Measurements from ENCODE around the gene ZNF835.

Gene ZNF835

GRCh38 chr19:56617531-56617930 lies 54.0 kb downstream of the ZNF835 start:
- Histone ChIP-seq H3K56ac (ENCODE audit: low read length) (no peak overlapping the region), H3K79me2 (ENCODE audit: control insufficient read depth, insufficient read depth, low read length) (peaks cover 4% of the 10 kb centered on the region), H3K27me3 (ENCODE audit: insufficient read depth, low read length, poor library complexity) (no peaks in the 10 kb centered on the region), H2BK120ac (ENCODE audit: low read depth, low read length) (no peak overlapping the region), H3K23ac (ENCODE audit: low read length) (no peak overlapping the region), H3K9ac (ENCODE audit: low read length) (no peak overlapping the region), H3K4me2 (ENCODE audit: low read length) (no peak overlapping the region), H4K5ac (ENCODE audit: low read length) (no peak overlapping the region), H4K8ac (ENCODE audit: low read depth, low read length) (no peak overlapping the region), H3K4ac (ENCODE audit: low read depth, low read length) (no peak overlapping the region), H3K27ac (ENCODE audit: low read depth, low read length) (no peak overlapping the region), H3K4me1 (ENCODE audit: control insufficient read depth, low read depth, low read length) (no peaks in the 10 kb centered on the region), H3K36me3 (ENCODE audit: control insufficient read depth, insufficient read depth, low read length) (no peaks in the 10 kb centered on the region), H2BK5ac (ENCODE audit: low read length) (no peak overlapping the region), H2BK15ac (replicated peaks; ENCODE audit: low read depth) (no peak overlapping the region), H3K4me3 (ENCODE audit: low read length) (no peak overlapping the region), H3K18ac (ENCODE audit: low read length) (no peak overlapping the region), H2AK5ac (ENCODE audit: low read length) (no peak overlapping the region), H3K79me1 (ENCODE audit: low read length) (peaks cover 9% of the 10 kb centered on the region)
- no peak for DNase-seq
- WGBS (ENCODE audit: extremely low coverage, insufficient coverage, low lambda C conversion rate) = no CpG with 5 or more reads among the region's 8 CpGs

- H3K23ac ChIP-seq (ENCODE audit: low read length) = no peak overlapping the region
- no peaks in the 10 kb centered on the region for H3K36me3 ChIP-seq (ENCODE audit: control insufficient read depth, insufficient read depth, low read length)
- H3K27ac ChIP-seq (ENCODE audit: low read depth, low read length) = no peak overlapping the region
- H2AK5ac ChIP-seq (ENCODE audit: low read length) = no peak overlapping the region
- no peak overlapping the region for H2BK120ac ChIP-seq (ENCODE audit: low read depth, low read length)
- H3K4me1 ChIP-seq (ENCODE audit: control insufficient read depth, low read depth, low read length) = no peaks in the 10 kb centered on the region
- H3K18ac ChIP-seq (ENCODE audit: low read length) = no peak overlapping the region
- H2BK5ac ChIP-seq (ENCODE audit: low read length) = no peak overlapping the region
- H3K27me3 ChIP-seq (ENCODE audit: insufficient read depth, low read length, poor library complexity) = no peaks in the 10 kb centered on the region
- H3K4me2 ChIP-seq (ENCODE audit: low read length) = no peak overlapping the region
- H3K4me3 ChIP-seq (ENCODE audit: low read length) = no peak overlapping the region
- H2BK15ac ChIP-seq (replicated peaks; ENCODE audit: low read depth) = no peak overlapping the region
- no CpG with 5 or more reads among the region's 5 CpGs for WGBS (ENCODE audit: extremely low coverage, insufficient coverage, low lambda C conversion rate)
- H3K79me2 ChIP-seq (ENCODE audit: control insufficient read depth, insufficient read depth, low read length) = peaks cover 5% of the 10 kb centered on the region
- no peak for DNase-seq
- no peak overlapping the region for H3K4ac ChIP-seq (ENCODE audit: low read depth, low read length)
- H3K9ac ChIP-seq (ENCODE audit: low read length) = no peak overlapping the region
- no peak overlapping the region for H3K56ac ChIP-seq (ENCODE audit: low read length)
- no peak overlapping the region for H4K5ac ChIP-seq (ENCODE audit: low read length)
- peaks cover 13% of the 10 kb centered on the region for H3K79me1 ChIP-seq (ENCODE audit: low read length)
- no peak overlapping the region for H4K8ac ChIP-seq (ENCODE audit: low read depth, low read length)
Measured at GRCh38 chr19:56613639-56614038, 57.9 kb downstream of the ZNF835 start.

DNA sequence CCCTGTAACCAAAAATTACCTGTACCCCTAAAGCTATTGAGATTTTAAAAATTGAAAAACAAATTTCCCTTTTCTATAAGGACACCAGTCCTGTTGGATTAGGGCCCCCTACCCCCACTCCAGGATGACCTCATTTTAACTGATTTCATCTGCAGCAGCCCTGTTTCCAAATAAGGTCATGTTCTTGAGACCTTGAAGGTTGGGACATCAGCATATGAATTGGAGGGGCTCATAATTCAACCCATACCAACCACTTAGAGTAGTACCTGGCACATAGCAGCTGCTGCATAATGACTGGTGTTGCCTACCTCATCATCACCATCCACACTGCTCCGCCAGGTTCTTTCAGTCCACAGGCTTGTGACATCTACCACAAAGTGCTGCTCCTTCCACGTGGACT lies 58.8 kb downstream of the ZNF835 start:
- no CpG with 5 or more reads among the region's 2 CpGs for WGBS (ENCODE audit: extremely low coverage, insufficient coverage, low lambda C conversion rate)
- peaks cover 5% of the 10 kb centered on the region for H3K79me2 ChIP-seq (ENCODE audit: control insufficient read depth, insufficient read depth, low read length)

More for the DNA sequence above, 58.8 kb downstream of the ZNF835 start:
- H3K56ac ChIP-seq (ENCODE audit: low read length) = no peak overlapping the region
- H3K36me3 ChIP-seq (ENCODE audit: control insufficient read depth, insufficient read depth, low read length) = no peaks in the 10 kb centered on the region
- H3K9ac ChIP-seq (ENCODE audit: low read length) = no peak overlapping the region
- H4K8ac ChIP-seq (ENCODE audit: low read depth, low read length) = no peak overlapping the region
- no peak overlapping the region for H2BK15ac ChIP-seq (replicated peaks; ENCODE audit: low read depth)
- H2BK120ac ChIP-seq (ENCODE audit: low read depth, low read length) = no peak overlapping the region
- no peak overlapping the region for H3K27ac ChIP-seq (ENCODE audit: low read depth, low read length)
- peaks cover 16% of the 10 kb centered on the region for H3K79me1 ChIP-seq (ENCODE audit: low read length)
- H3K18ac ChIP-seq (ENCODE audit: low read length) = no peak overlapping the region
- H3K4me3 ChIP-seq (ENCODE audit: low read length) = no peak overlapping the region
- H4K5ac ChIP-seq (ENCODE audit: low read length) = no peak overlapping the region
- H2BK5ac ChIP-seq (ENCODE audit: low read length) = no peak overlapping the region
- no peaks in the 10 kb centered on the region for H3K27me3 ChIP-seq (ENCODE audit: insufficient read depth, low read length, poor library complexity)
- H3K4me2 ChIP-seq (ENCODE audit: low read length) = no peak overlapping the region
- no peaks in the 10 kb centered on the region for H3K4me1 ChIP-seq (ENCODE audit: control insufficient read depth, low read depth, low read length)
- no peak overlapping the region for H3K4ac ChIP-seq (ENCODE audit: low read depth, low read length)
- DNase-seq = peak; percentile 7
- no peak overlapping the region for H2AK5ac ChIP-seq (ENCODE audit: low read length)
- no peak overlapping the region for H3K23ac ChIP-seq (ENCODE audit: low read length)
